Liver (tissue), 3 donors: ENCODE data around the gene PARK7.

Source experiments
- CTCF ChIP-seq: fragments of 150-350 bp; IDR thresholded peaks from 2 replicates; pipeline ENCODE4 v1.5.1; 2017; ENCODE audit warnings: improper control_type of control experiment, low read depth, low read length; ENCODE audit not compliant: missing input control
- EGR1 ChIP-seq, 2 donors: IDR thresholded peaks; 2 replicates each; pipeline ENCODE4 v1.6.1; 2016 to 2018; ENCODE audit warnings: antibody characterized with exemption in 2 of 2, low read depth in 2 of 2
- GABPA ChIP-seq, 2 donors: IDR thresholded peaks in 1 of 2; conservative IDR thresholded peaks in 1 of 2; 2 replicates each; pipeline ENCODE4 v1.6.1; 2016; ENCODE audit warnings: antibody characterized with exemption in 2 of 2, mild to moderate bottlenecking in 1 of 2, moderate library complexity in 1 of 2
- JUND ChIP-seq, 2 donors: IDR thresholded peaks; 2 replicates each; pipeline ENCODE4 v1.6.1; 2016; ENCODE audit warnings: antibody characterized with exemption in 2 of 2
- NR2F2 ChIP-seq: IDR thresholded peaks from 2 replicates; pipeline ENCODE4 v1.6.1; 2016; ENCODE audit warnings: antibody characterized with exemption
- RAD21 ChIP-seq, 2 donors: IDR thresholded peaks; 2 replicates each; pipeline ENCODE4 v1.6.1; 2016; ENCODE audit warnings: antibody characterized with exemption in 2 of 2, mild to moderate bottlenecking in 2 of 2
- REST ChIP-seq: IDR thresholded peaks from 2 replicates; pipeline ENCODE4 v1.6.1; 2016; ENCODE audit warnings: antibody characterized with exemption, mild to moderate bottlenecking
- RXRA ChIP-seq, 2 donors: IDR thresholded peaks; 2 replicates each; pipeline ENCODE4 v1.6.1; 2017 to 2018; ENCODE audit warnings: antibody characterized with exemption in 2 of 2, mild to moderate bottlenecking in 1 of 2
- SP1 ChIP-seq: IDR thresholded peaks from 2 replicates; pipeline ENCODE4 v1.6.1; 2018; ENCODE audit warnings: antibody characterized with exemption, mild to moderate bottlenecking
- TAF1 ChIP-seq: conservative IDR thresholded peaks from 2 replicates; pipeline ENCODE4 v1.6.1; 2016; ENCODE audit warnings: antibody characterized with exemption, mild to moderate bottlenecking
- TF ChIP-seq, protein P1 (sequence below): IDR thresholded peaks from 2 replicates; pipeline ENCODE4 v1.6.1; 2016; ENCODE audit warnings: antibody characterized with exemption
- TF ChIP-seq, protein P2 (sequence below): IDR thresholded peaks from 2 replicates; pipeline ENCODE4 v1.6.1; 2016; ENCODE audit warnings: antibody characterized with exemption
- TF ChIP-seq, protein P3 (sequence below): IDR thresholded peaks from 2 replicates; pipeline ENCODE4 v1.6.1; 2016; ENCODE audit warnings: antibody characterized with exemption
- donor health status: healthy.
- donor health status: healthy.

DNA sequence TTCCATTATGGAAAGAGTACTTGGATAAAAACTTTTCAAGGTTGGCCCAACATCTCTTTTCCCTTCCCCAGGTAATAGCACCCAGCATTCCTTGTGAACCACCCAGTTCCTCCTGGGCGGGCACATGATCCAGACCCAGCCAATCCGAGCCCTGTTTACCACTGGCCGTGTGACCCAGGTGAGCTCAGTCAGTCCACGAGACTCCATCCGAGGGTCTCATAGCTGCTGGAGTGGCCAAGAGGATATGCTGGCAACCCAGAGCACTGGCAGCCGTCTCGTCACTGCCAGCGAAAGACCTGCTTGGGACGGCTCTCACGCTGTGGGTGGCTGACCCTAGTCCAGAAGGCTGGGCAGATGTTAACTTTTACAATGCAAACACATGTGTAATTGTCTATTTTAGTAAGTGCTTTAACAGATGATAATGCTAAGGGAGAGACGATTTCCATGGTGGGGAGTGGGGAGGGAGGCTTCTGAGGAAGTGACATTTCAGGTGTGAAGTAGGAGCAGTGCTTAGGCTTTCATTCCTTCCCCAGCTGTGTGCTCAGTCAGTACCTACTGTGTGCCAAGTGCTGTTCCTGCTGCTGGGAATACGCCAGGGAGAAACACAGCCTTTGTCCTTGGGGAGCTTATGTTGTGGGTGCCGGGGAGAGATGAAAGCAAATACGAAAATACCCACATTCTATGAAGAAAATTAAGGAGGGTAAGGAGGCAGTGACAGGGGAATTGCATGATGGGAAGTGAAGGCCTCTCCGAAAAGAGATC, 24.5 kb downstream of the PARK7 start:
- TF ChIP-seq CTCF (no peak), REST (no peak), JUND (IDR thresholded peaks at IDR 0.05) (no peak), TAF1 (no peak), GABPA (IDR thresholded peaks at IDR 0.05 in 1 of 2, conservative IDR thresholded peaks at IDR 0.05 in 1 of 2) (no peak), RAD21 (IDR thresholded peaks at IDR 0.05) (no peak), RXRA (IDR thresholded peaks at IDR 0.05) (no peak), NR2F2 (no peak), EGR1 (IDR thresholded peaks at IDR 0.05; ENCODE audit: low read depth in 2 of 2) (no peak), SP1 (no peak)
- TF ChIP-seq, protein P1, sequence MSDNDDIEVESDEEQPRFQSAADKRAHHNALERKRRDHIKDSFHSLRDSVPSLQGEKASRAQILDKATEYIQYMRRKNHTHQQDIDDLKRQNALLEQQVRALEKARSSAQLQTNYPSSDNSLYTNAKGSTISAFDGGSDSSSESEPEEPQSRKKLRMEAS: no peak
- TF ChIP-seq, protein P2, sequence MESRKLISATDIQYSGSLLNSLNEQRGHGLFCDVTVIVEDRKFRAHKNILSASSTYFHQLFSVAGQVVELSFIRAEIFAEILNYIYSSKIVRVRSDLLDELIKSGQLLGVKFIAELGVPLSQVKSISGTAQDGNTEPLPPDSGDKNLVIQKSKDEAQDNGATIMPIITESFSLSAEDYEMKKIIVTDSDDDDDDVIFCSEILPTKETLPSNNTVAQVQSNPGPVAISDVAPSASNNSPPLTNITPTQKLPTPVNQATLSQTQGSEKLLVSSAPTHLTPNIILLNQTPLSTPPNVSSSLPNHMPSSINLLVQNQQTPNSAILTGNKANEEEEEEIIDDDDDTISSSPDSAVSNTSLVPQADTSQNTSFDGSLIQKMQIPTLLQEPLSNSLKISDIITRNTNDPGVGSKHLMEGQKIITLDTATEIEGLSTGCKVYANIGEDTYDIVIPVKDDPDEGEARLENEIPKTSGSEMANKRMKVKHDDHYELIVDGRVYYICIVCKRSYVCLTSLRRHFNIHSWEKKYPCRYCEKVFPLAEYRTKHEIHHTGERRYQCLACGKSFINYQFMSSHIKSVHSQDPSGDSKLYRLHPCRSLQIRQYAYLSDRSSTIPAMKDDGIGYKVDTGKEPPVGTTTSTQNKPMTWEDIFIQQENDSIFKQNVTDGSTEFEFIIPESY: no peak
- TF ChIP-seq, protein P3, sequence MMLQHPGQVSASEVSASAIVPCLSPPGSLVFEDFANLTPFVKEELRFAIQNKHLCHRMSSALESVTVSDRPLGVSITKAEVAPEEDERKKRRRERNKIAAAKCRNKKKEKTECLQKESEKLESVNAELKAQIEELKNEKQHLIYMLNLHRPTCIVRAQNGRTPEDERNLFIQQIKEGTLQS: no peak
